Psoas muscle (tissue), 8 donors: ENCODE data around the gene ZNF488. TPM values are rescaled to one million over a fixed set of nuclear protein-coding genes. Genes with fewer than 3 reads are reported as not detected.

Source experiments
- ATAC-seq, 4 donors: fragments of 200-7000 bp; cut with Tn5 transposase; one replicate each; pipeline ENCODE4 v1.9.1; 2020; ENCODE audit warnings: moderate library complexity in 3 of 4, mild to moderate bottlenecking in 2 of 4
- DNase-seq, 2 donors: peaks; one replicate each; pipeline ENCODE4 v3.0.0-alpha.2; 2020
- H3K27ac ChIP-seq: fragments of 200-600 bp; one replicate; pipeline ENCODE4 v1.8.0; 2022
- H3K27me3 ChIP-seq, 3 donors: fragments of 200-600 bp in 1 of 3; one replicate each; pipeline versions ENCODE4 v1.6.1 to v1.8.0; 2013 to 2022; ENCODE audit warnings: low read length in 2 of 3, mild to moderate bottlenecking in 2 of 3, moderate library complexity in 1 of 3; ENCODE audit not compliant: insufficient read depth in 3 of 3
- H3K36me3 ChIP-seq, 2 donors: fragments of 200-600 bp in 1 of 2; one replicate each; pipeline versions ENCODE4 v1.6.1 to v1.8.0; 2013 to 2022; ENCODE audit warnings: low read depth in 1 of 2, mild to moderate bottlenecking in 1 of 2, moderate library complexity in 1 of 2; ENCODE audit not compliant: insufficient read depth in 1 of 2
- H3K4me1 ChIP-seq: fragments of 200-600 bp; one replicate; pipeline ENCODE4 v1.8.0; 2022
- H3K4me3 ChIP-seq: fragments of 200-600 bp; one replicate; pipeline ENCODE4 v1.8.0; 2022; ENCODE audit warnings: mild to moderate bottlenecking
- H3K9me3 ChIP-seq: fragments of 200-600 bp; one replicate; pipeline ENCODE4 v1.8.0; 2022
- CTCF ChIP-seq: fragments of 200-600 bp; IDR thresholded peaks from one replicate; pipeline ENCODE4 v1.8.0; 2022; ENCODE audit warnings: antibody characterized with exemption
- WGBS, 3 donors: extraction: QIAGEN DNeasy Blood & Tissue Kit; methylation state at CpG; one replicate each; pipeline versions ENCODE4 v1.1.6 to v1.1.7; 2013; 5-methylcytosine and 5-hydroxymethylcytosine counted together
- intact Hi-C, 2 donors: fragments of 100-400 bp; cut with DNase I; formaldehyde crosslinking; loops; one replicate each; pipeline versions ENCODE4 v1.11.0 to v1.14.2; 2022
- polyA plus RNA-seq, 3 donors: library from polyadenylated mRNA; stranded (reverse); fragments of 200-250 nt; gene quantifications; one replicate each; pipeline ENCODE4 v1.2.3, GENCODE V29; 2013
- total RNA-seq, 4 donors: library from RNA; stranded (reverse); fragmentation: NEBNext Ultra II Directional in 2 of 4; extraction: Animal tissue kit (Norgen Biotek cat#: 25700) in 2 of 4; gene quantifications; one replicate each; pipeline versions ENCODE4 v1.2.1 to v1.2.4, GENCODE V29; 2021 to 2023
- donor health status: healthy with polysubstance abuse.
- donor health status: DM: no; HTN: no; CAD: no; lungs with moderate emphysema.
- donor health status: Bipolar disorder and iron deficiency.
- donor health status: healthy.
- donor health status: DM: yes; HTN: yes; CAD: no.
- donor health status: DM: no; HTN: no; CAD: no.
- donor health status: DM: no; HTN: no; CAD: no.
- donor health status: DM: yes; HTN: yes; CAD: no.

The ZNF488 gene
- total and polyA plus RNA-seq, 7 donors, result 0.03 to 0.15 (median 0.07) TPM; not detected in 2

- intact Hi-C loops, result no loop called here
- no peak overlapping the region for H3K27ac ChIP-seq
- H3K27me3 ChIP-seq, result no peaks in the 10 kb centered on the region
- no peaks in the 10 kb centered on the region for H3K36me3 ChIP-seq
- H3K4me1 ChIP-seq, result no peaks in the 10 kb centered on the region
- peak in 1 of 4 donors; percentile 26 for ATAC-seq
- no peak for TF ChIP-seq CTCF
- no peaks in the 10 kb centered on the region for H3K9me3 ChIP-seq
- H3K4me3 ChIP-seq, result no peak overlapping the region
- WGBS, 3 donors, result 69 to 80% (median 71%) methylated on average over 6 of the region's 6 CpGs
- DNase-seq, result no peak
Observed at GRCh38 chr10:47404446-47404845, 20.4 kb upstream of the ZNF488 start.

GRCh38 chr10:47403446-47404318 is 19.6 kb upstream of the ZNF488 start:
- H3K4me3 ChIP-seq, result no peak overlapping the region
- intact Hi-C loops, result no loop called here
- no peaks in the 10 kb centered on the region for H3K36me3 ChIP-seq
- no peak overlapping the region for H3K27ac ChIP-seq
- no peaks in the 10 kb centered on the region for H3K4me1 ChIP-seq
- H3K9me3 ChIP-seq, result no peaks in the 10 kb centered on the region
- WGBS, 3 donors, result 72 to 86% (median 73%) methylated on average over 5 to 6 of the region's 6 CpGs
- DNase-seq, result no peak
- H3K27me3 ChIP-seq, result no peaks in the 10 kb centered on the region
- ATAC-seq, result no peak
- TF ChIP-seq CTCF, result no peak

DNA sequence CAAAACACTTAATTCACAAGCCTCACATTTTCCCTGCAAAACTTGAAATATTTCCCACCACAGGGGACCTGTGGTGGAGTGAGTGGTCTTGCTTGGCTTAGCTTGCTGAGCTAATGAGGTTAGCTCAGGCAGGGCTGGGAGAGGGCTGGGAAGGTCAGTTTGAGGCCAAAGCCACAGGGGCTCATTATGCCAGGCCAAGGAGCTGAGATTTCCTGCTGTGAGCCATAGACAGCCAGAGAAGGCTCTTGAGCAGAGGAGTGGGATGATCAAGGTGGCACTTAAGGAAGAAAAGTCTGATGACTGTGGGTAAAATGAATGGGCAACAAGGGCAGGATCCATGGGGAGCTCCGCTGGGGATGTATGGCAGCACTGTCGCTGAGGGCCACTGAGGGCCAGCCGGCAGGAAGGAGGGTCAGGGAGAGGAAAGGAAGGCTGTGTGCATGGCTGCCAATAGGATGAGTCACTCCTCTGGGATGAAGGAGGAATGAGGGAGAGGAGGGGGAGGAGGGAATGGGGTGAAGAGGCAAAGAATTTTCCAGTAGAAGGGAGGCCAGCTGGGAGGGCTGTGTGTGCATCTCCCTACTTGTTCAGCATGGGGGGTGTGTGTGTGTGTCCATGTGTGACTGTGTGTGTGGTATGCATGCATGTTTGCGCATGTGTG is 18.7 kb upstream of the ZNF488 start:
- no peaks in the 10 kb centered on the region for H3K4me1 ChIP-seq
- H3K36me3 ChIP-seq, result no peaks in the 10 kb centered on the region
- intact Hi-C loops, result no loop called here
- no peaks in the 10 kb centered on the region for H3K27me3 ChIP-seq
- DNase-seq (peak; percentile 50 to 75), ATAC-seq (peak; percentile 69 to 80 (median 75))
- no peak for TF ChIP-seq CTCF
- H3K4me3 ChIP-seq, result no peak overlapping the region
- H3K9me3 ChIP-seq, result no peaks in the 10 kb centered on the region
- H3K27ac ChIP-seq, result no peak overlapping the region
- 38 to 41% (median 41%) methylated on average over 4 of the region's 4 CpGs for WGBS, 3 donors

DNA sequence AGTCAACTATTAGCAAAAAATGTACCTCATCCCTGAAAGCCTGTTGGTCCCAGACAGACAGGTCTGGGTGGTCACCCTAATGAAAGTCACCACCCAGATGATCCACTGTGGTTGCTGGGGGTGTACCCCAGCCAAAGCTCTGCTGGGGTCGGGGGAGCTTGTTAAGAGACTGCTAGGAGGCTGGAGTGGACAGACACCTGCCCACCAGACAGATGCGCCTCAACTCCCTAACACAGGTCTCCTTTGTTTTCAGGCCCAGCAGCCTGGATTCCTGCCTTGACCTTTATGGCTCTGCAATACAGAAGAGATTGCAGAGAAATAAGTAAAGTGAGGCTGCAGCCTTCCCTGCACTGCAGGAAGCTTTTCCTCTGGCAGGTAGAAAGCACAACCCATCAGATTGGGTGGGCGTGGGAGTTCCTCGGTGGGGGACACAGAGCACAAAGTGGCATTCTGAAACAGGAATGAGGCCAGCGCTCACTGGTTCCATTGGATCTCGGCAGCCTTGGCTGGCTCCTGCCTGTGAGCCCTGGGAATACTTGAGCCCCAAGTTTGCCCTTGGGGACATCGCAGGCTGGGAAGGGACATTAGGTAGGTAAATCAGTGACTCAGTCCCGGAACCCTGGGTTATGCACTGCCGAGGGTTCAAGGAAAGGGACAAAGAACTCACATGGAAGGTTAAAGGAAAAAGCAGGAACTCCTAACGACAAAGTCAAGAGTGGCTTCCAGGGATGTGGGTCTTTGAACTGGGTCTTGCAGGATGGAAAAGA is 18.0 kb upstream of the ZNF488 start:
- intact Hi-C loops, result no loop called here
- WGBS, 3 donors, result 75 to 83% (median 82%) methylated on average over 10 of the region's 10 CpGs
- Histone ChIP-seq H3K36me3 (no peaks in the 10 kb centered on the region), H3K27me3 (no peaks in the 10 kb centered on the region), H3K4me1 (no peaks in the 10 kb centered on the region), H3K4me3 (no peak overlapping the region), H3K9me3 (no peaks in the 10 kb centered on the region), H3K27ac (no peak overlapping the region)
- no peak for DNase-seq
- TF ChIP-seq CTCF, result no peak
- no peak for ATAC-seq
